Lower leg skin (tissue), 4 donors: ENCODE measurements around the gene CORO2A. TPM values are rescaled to one million over a fixed set of nuclear protein-coding genes. Genes with fewer than 3 reads are reported as not detected.
"Not testable (repeated sequence)": the region's sequence is repeated elsewhere in the genome, so short reads cannot be mapped to it uniquely, and the experiment has no call there.

Experiments
- DNase-seq, 2 donors: peaks; one replicate each; pipeline ENCODE4 v3.0.0-alpha.2; 2019; ENCODE audit warnings: low spot score in 2 of 2
- H3K4me3 ChIP-seq: fragments of 200-600 bp; sonication (generic); 2 replicates; pipeline ENCODE4 v1.5.1; 2017; ENCODE audit warnings: mild to moderate bottlenecking, low read depth; ENCODE audit not compliant: poor library complexity, severe bottlenecking
- POLR2A ChIP-seq, 2 donors: fragments of 450-650 bp; IDR thresholded peaks; one replicate each; pipeline ENCODE4 v1.6.1; 2016 to 2017; ENCODE audit warnings: antibody characterized with exemption in 2 of 2, mild to moderate bottlenecking in 1 of 2, moderate library complexity in 1 of 2
- WGBS, 2 donors: methylation state at CpG; one replicate each; pipeline ENCODE4 v1.1.5; 2018; 5-methylcytosine and 5-hydroxymethylcytosine counted together
- intact Hi-C: fragments of 100-400 bp; cut with DNase I; formaldehyde crosslinking; loops from one replicate; pipeline ENCODE4 v1.15.0; 2023; ENCODE audit warnings: low total_unique reads
- total RNA-seq, 4 donors: library from RNA; depleted of rRNA; stranded (reverse); fragments of >200 nt; gene quantifications; one replicate each; pipeline ENCODE4 v1.1.0, GENCODE V29; 2016
- TF ChIP-seq, protein P1 (sequence below), 3 donors: fragments of 450-650 bp; IDR thresholded peaks; one replicate each; pipeline ENCODE4 v1.5.1; 2016; ENCODE audit warnings: antibody characterized with exemption in 3 of 3, mild to moderate bottlenecking in 3 of 3, moderate library complexity in 2 of 3

CORO2A gene
- total RNA-seq, 4 donors from 2014 or later = 20.8 to 31.4 (median 25.4) TPM

DNA sequence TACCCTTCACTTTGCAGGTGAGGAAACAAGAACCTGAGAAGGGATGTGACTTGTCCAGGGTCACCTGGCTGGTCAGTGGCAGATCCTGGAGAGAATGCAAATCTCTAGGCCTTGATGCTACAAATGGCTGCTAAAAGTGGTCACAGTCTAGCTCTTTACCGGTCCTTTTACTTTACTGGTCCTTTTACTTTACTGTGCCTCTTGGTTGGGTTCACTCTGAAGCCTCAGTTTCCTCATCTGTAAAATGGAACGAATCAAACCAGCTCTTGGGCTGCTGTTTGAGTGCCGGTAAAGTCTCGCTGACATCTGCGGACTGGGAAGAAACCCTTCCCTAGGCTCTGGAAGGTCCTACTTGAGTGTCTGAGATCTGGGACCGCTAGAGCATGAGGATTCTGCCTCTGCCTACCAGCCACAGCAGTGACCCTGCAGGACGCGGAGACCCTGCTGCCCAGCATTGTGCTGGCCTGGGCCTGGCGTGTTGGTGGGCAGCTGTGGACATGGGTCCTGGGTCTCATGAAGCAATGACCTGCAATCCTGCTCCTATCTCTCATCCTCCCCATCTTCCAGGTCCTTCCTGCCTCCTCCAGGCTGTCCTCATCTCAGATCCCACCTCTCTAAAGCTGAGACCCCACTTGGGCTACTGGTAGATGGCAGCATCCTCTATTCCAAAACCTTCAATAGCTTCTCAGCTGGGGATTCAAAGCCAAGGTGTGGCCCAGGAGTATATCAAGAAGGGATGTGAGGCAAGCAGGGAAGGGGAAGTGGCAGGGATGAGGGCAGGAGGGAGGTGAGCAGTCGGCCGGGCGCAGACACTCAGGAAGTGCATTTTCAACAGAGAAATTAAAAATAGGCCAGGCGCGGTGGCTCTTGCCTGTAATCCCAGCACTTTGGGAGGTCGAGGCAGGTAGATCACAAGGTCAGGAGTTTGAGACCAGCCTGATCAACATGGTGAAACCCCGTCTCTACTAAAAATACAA is 13.3 kb downstream of the CORO2A start:
- no peak for DNase-seq
- H3K4me3 ChIP-seq = no peak overlapping the region
- TF ChIP-seq, protein P1, sequence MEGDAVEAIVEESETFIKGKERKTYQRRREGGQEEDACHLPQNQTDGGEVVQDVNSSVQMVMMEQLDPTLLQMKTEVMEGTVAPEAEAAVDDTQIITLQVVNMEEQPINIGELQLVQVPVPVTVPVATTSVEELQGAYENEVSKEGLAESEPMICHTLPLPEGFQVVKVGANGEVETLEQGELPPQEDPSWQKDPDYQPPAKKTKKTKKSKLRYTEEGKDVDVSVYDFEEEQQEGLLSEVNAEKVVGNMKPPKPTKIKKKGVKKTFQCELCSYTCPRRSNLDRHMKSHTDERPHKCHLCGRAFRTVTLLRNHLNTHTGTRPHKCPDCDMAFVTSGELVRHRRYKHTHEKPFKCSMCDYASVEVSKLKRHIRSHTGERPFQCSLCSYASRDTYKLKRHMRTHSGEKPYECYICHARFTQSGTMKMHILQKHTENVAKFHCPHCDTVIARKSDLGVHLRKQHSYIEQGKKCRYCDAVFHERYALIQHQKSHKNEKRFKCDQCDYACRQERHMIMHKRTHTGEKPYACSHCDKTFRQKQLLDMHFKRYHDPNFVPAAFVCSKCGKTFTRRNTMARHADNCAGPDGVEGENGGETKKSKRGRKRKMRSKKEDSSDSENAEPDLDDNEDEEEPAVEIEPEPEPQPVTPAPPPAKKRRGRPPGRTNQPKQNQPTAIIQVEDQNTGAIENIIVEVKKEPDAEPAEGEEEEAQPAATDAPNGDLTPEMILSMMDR (IDR thresholded peaks at IDR 0.05) = no peak
- no peak for TF ChIP-seq POLR2A (IDR thresholded peaks at IDR 0.05)
- intact Hi-C loops = no loop called here
- 89 to 92% methylated on average over 16 of the region's 16 CpGs for WGBS, 2 donors

DNA sequence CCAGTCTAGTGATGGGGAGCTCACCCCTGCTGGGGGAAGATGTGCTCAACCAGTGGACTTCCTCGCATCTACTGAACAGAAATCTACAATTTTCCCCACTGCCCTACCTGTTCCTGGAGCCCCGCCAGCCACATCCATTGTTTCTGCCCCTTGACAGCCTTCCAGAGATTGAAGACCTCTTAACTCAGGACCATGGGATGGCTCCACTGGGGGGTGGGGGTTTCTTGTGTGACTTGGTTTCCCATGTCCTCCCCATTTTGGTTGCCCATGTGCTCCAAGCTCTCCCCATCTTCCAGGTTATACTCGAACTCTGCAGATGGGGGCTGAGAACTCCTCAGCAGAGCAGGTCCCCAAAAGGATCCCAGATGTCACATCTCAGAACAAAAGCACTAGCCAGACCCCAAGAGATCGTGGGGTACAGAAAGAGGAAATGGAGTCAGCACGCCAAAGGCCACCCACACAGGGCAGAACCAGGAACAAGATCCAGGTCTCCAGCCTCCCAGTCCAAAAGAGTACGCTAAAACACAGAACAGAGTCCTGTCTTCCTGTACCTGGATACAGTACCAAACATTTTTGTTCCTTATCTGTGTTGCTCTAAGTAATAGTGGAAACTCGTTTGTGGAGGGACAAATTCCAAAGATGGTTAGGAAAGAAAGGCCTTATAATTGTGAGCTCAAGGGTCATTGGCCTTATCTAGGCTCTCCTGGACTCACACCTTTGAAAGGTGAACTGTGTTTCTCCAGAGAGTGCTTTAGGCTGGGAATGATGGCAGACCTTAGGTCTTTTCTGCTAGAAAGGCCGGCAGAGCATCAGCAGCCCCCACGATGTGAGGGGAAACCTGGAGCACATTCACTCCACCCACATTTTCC is 15.8 kb downstream of the CORO2A start:
- no peak overlapping the region for H3K4me3 ChIP-seq
- whole genome bisulfite sequencing, 2 donors = 77 to 82% methylated on average over 9 of the region's 9 CpGs
- no peak for DNase-seq
- intact Hi-C loops = no loop called here
- TF ChIP-seq POLR2A (IDR thresholded peaks at IDR 0.05) = no peak
- TF ChIP-seq, protein P1 (IDR thresholded peaks at IDR 0.05) = no peak

DNA sequence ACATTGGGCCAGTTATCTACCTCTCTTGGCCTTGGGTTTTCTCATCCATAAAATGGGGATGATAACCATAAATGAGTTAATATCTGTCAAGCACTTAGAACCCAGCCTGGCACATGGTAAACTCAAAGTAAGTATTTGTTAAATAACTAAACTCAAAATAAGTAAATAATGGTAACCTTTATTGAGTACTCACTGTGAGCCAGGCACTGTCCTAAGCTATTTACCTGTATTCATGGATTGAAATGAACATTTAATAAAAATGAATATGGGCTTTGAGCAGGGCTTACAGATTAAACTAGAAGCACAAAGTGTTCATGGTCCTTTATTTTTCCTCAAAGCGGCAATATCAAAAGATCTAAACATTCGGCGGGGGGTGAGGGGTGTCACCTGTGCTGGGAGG is 16.7 kb downstream of the CORO2A start:
- no peak for TF ChIP-seq POLR2A (IDR thresholded peaks at IDR 0.05)
- TF ChIP-seq, protein P1 (IDR thresholded peaks at IDR 0.05) = no peak
- DNase-seq = no peak
- H3K4me3 ChIP-seq = no peak overlapping the region
- 91 to 92% methylated on average over 3 of the region's 3 CpGs for WGBS, 2 donors
- intact Hi-C loops = no loop called here

DNA sequence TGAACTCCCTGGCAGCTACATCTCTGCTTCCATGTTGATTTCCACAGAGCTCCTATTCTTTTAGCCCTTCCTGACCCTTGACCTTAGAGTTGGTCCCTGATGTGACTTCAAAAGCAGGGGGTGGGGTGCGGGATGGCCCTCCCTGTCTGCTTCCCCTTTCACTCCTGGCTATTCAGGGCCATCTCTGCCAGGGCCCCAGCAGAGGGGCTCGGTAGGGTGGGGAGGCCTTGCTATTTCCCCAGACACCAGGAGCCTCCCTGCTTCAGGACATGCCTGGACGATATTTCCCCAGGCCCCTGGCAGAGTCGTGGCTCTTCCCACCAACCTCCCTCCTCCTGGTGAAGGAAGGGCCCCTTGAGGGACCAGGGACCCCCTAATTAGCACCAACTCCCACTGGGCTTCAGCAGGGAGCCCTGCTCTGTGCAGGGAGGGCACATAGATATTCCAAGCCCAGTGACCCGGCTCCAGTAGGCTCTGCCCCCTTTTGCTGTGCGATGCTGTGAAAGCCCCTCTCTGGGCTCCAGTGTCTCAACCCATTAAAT is 17.3 kb downstream of the CORO2A start:
- no peak for DNase-seq
- WGBS, 2 donors = 44 to 67% methylated on average over 5 to 6 of the region's 6 CpGs
- TF ChIP-seq POLR2A (IDR thresholded peaks at IDR 0.05) = no peak
- TF ChIP-seq, protein P1 (IDR thresholded peaks at IDR 0.05) = no peak
- intact Hi-C loops = no loop called here
- H3K4me3 ChIP-seq = no peak overlapping the region

DNA sequence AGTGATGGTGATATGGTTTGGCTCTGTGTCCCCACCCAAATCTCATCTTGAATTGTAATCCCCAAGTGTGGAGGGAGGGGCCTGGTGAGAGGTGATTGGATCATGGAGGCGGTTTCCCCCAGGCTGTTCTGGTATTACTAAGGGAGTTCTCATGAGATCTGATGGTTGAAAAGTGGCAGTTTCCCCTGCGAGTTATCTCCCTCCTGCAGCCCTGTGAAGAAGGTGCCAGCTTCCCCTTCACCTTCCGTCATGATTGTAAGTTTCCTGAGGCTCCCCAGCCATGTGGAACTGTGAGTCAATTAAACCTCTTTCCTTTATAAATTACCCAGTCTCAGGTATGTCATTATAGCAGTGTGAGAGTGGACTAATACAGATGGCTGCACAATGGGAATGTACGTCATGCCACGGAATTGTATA is 17.9 kb downstream of the CORO2A start:
- 72 to 75% methylated on average over 5 of the region's 5 CpGs for WGBS, 2 donors
- H3K4me3 ChIP-seq, DNase-seq, intact Hi-C loops: not testable (repeated sequence)

DNA sequence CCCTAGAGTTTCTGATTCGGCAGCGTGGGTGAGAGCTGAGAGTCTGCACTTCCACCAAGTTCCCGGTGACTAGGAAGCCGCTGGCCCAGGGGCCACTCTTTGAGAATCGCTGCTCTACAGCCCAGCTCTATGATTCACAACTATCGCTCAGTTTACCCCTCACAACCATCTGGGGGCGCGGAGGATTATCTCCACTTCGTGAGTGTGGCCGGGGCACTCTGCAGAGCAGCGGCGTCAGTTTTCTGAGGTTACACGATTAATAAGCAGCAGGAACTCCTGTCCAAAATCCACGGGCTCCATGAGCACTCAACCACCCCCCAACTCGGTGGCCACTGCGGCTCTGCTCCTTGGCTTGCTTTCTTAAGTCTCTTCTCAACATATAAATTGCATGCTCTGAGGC is 19.3 kb downstream of the CORO2A start:
- 87 to 88% methylated on average over 16 of the region's 16 CpGs for WGBS, 2 donors
- H3K4me3 ChIP-seq = no peak overlapping the region
- DNase-seq = no peak
- TF ChIP-seq, protein P1 (IDR thresholded peaks at IDR 0.05) = no peak
- no peak for TF ChIP-seq POLR2A (IDR thresholded peaks at IDR 0.05)
- intact Hi-C loops = no loop called here
